ENCODE results near the gene PCSK7. TPM values are rescaled to one million over a fixed set of nuclear protein-coding genes. Genes with fewer than 3 reads are reported as not detected.
"Not testable (repeated sequence)": the region's sequence is repeated elsewhere in the genome, so short reads cannot be mapped to it uniquely, and the experiment has no call there.

Gene PCSK7
- total and polyA plus RNA-seq, 4 donors = 7.3 to 32.3 (median 16.2) TPM

GRCh38 chr11:117278347-117278746 is 46.5 kb upstream of the PCSK7 start:
- no peak for DNase-seq (ENCODE audit: low spot score)
- H3K27me3 ChIP-seq (ENCODE audit: control insufficient read depth in 4 of 4, insufficient read depth in 4 of 4, low read length in 3 of 4) = no peaks in the 10 kb centered on the region
- 89% methylated on average over 2 of the region's 2 CpGs for WGBS
- H3K9ac ChIP-seq (ENCODE audit: low read depth in 1 of 2, low read length in 2 of 2) = no peak overlapping the region
- no peak overlapping the region for H3K27ac ChIP-seq (ENCODE audit: low read depth in 1 of 2, low read length in 2 of 2)
- TF ChIP-seq EGR1 (IDR thresholded peaks at IDR 0.05; ENCODE audit: low read depth in 2 of 2) = no peak
- no peak for TF ChIP-seq YY1 (IDR thresholded peaks at IDR 0.05)
- no peak for TF ChIP-seq HNF4A (conservative IDR thresholded peaks at IDR 0.05)
- TF ChIP-seq, protein P1, sequence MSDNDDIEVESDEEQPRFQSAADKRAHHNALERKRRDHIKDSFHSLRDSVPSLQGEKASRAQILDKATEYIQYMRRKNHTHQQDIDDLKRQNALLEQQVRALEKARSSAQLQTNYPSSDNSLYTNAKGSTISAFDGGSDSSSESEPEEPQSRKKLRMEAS (IDR thresholded peaks at IDR 0.05) = no peak
- TF ChIP-seq, protein P2, sequence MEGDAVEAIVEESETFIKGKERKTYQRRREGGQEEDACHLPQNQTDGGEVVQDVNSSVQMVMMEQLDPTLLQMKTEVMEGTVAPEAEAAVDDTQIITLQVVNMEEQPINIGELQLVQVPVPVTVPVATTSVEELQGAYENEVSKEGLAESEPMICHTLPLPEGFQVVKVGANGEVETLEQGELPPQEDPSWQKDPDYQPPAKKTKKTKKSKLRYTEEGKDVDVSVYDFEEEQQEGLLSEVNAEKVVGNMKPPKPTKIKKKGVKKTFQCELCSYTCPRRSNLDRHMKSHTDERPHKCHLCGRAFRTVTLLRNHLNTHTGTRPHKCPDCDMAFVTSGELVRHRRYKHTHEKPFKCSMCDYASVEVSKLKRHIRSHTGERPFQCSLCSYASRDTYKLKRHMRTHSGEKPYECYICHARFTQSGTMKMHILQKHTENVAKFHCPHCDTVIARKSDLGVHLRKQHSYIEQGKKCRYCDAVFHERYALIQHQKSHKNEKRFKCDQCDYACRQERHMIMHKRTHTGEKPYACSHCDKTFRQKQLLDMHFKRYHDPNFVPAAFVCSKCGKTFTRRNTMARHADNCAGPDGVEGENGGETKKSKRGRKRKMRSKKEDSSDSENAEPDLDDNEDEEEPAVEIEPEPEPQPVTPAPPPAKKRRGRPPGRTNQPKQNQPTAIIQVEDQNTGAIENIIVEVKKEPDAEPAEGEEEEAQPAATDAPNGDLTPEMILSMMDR (IDR thresholded peaks at IDR 0.05; ENCODE audit: low read depth, low read length, missing input control) = no peak
- TF ChIP-seq ATF3 (IDR thresholded peaks at IDR 0.05) = no peak
- no peak for TF ChIP-seq RXRA (IDR thresholded peaks at IDR 0.05)
- no peak for TF ChIP-seq NR2F2 (IDR thresholded peaks at IDR 0.05)
- TF ChIP-seq RAD21 (IDR thresholded peaks at IDR 0.05) = no peak
- no peak for TF ChIP-seq TAF1 (conservative IDR thresholded peaks at IDR 0.05)
- TF ChIP-seq SP1 (IDR thresholded peaks at IDR 0.05) = no peak
- no peak for TF ChIP-seq GABPA (IDR thresholded peaks at IDR 0.05 in 1 of 2, conservative IDR thresholded peaks at IDR 0.05 in 1 of 2)
- TF ChIP-seq, protein P3, sequence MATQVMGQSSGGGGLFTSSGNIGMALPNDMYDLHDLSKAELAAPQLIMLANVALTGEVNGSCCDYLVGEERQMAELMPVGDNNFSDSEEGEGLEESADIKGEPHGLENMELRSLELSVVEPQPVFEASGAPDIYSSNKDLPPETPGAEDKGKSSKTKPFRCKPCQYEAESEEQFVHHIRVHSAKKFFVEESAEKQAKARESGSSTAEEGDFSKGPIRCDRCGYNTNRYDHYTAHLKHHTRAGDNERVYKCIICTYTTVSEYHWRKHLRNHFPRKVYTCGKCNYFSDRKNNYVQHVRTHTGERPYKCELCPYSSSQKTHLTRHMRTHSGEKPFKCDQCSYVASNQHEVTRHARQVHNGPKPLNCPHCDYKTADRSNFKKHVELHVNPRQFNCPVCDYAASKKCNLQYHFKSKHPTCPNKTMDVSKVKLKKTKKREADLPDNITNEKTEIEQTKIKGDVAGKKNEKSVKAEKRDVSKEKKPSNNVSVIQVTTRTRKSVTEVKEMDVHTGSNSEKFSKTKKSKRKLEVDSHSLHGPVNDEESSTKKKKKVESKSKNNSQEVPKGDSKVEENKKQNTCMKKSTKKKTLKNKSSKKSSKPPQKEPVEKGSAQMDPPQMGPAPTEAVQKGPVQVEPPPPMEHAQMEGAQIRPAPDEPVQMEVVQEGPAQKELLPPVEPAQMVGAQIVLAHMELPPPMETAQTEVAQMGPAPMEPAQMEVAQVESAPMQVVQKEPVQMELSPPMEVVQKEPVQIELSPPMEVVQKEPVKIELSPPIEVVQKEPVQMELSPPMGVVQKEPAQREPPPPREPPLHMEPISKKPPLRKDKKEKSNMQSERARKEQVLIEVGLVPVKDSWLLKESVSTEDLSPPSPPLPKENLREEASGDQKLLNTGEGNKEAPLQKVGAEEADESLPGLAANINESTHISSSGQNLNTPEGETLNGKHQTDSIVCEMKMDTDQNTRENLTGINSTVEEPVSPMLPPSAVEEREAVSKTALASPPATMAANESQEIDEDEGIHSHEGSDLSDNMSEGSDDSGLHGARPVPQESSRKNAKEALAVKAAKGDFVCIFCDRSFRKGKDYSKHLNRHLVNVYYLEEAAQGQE (IDR thresholded peaks at IDR 0.05) = no peak
- TF ChIP-seq JUND (IDR thresholded peaks at IDR 0.05) = no peak
- H3K9me3 ChIP-seq (ENCODE audit: control insufficient read depth in 4 of 4, low read length in 3 of 4) = no peaks in the 10 kb centered on the region
- H3K4me1 ChIP-seq (ENCODE audit: control insufficient read depth in 4 of 4, insufficient read depth in 4 of 4, low read length in 3 of 4) = no peaks in the 10 kb centered on the region
- no peak overlapping the region for H3K4me3 ChIP-seq (ENCODE audit: low read depth in 1 of 3, low read length in 3 of 3)
- H3K36me3 ChIP-seq (ENCODE audit: control insufficient read depth in 4 of 4, insufficient read depth in 3 of 4, low read depth in 1 of 4, low read length in 3 of 4) = peaks cover 7 to 21% (median 10%) of the 10 kb centered on the region in 4 donors

GRCh38 chr11:117273550-117274289 is 41.8 kb upstream of the PCSK7 start:
- H3K27me3 ChIP-seq (ENCODE audit: control insufficient read depth in 4 of 4, insufficient read depth in 4 of 4, low read length in 3 of 4) = no peaks in the 10 kb centered on the region
- no peak overlapping the region for H3K4me3 ChIP-seq (ENCODE audit: low read depth in 1 of 3, low read length in 3 of 3)
- no peak for TF ChIP-seq NR2F2 (IDR thresholded peaks at IDR 0.05)
- TF ChIP-seq, protein P3 (IDR thresholded peaks at IDR 0.05) = no peak
- TF ChIP-seq TAF1 (conservative IDR thresholded peaks at IDR 0.05) = no peak
- H3K9me3 ChIP-seq (ENCODE audit: control insufficient read depth in 4 of 4, low read length in 3 of 4) = no peaks in the 10 kb centered on the region
- 95% methylated on average over 9 of the region's 9 CpGs for WGBS
- no peak overlapping the region for H3K27ac ChIP-seq (ENCODE audit: low read depth in 1 of 2, low read length in 2 of 2)
- H3K36me3 ChIP-seq (ENCODE audit: control insufficient read depth in 4 of 4, insufficient read depth in 3 of 4, low read depth in 1 of 4, low read length in 3 of 4) = peaks cover 0 to 2% (median 2%) of the 10 kb centered on the region in 4 donors
- H3K4me1 ChIP-seq (ENCODE audit: control insufficient read depth in 4 of 4, insufficient read depth in 4 of 4, low read length in 3 of 4) = no peaks in the 10 kb centered on the region
- H3K9ac ChIP-seq (ENCODE audit: low read depth in 1 of 2, low read length in 2 of 2) = no peak overlapping the region
- DNase-seq (ENCODE audit: low spot score) = no peak

- not testable (repeated sequence) for H3K4me3 ChIP-seq (ENCODE audit: low read depth in 1 of 3, low read length in 3 of 3); H3K9me3 ChIP-seq (ENCODE audit: control insufficient read depth in 4 of 4, low read length in 3 of 4); H3K4me1 ChIP-seq (ENCODE audit: control insufficient read depth in 4 of 4, insufficient read depth in 4 of 4, low read length in 3 of 4); H3K27ac ChIP-seq (ENCODE audit: low read depth in 1 of 2, low read length in 2 of 2); H3K36me3 ChIP-seq (ENCODE audit: control insufficient read depth in 4 of 4, insufficient read depth in 3 of 4, low read depth in 1 of 4, low read length in 3 of 4); DNase-seq (ENCODE audit: low spot score); H3K27me3 ChIP-seq (ENCODE audit: control insufficient read depth in 4 of 4, insufficient read depth in 4 of 4, low read length in 3 of 4); H3K9ac ChIP-seq (ENCODE audit: low read depth in 1 of 2, low read length in 2 of 2)
- 96% methylated on average over 5 of the region's 5 CpGs for WGBS
Measured at GRCh38 chr11:117272175-117272574, 40.3 kb upstream of the PCSK7 start.
